ENCODE measurements around the gene KYAT1. TPM values are rescaled to one million over a fixed set of nuclear protein-coding genes. Genes with fewer than 3 reads are reported as not detected.

Gene KYAT1
- polyA plus RNA-seq, 2 of the 4 experiments (the other 2 are of a cell fraction) = 8.4 to 10.0 TPM

GRCh38 chr9:128920381-128921058 is 38.8 kb upstream of the KYAT1 start, which contains the start of gene PHYHD1:
PHYHD1 (plus strand) TSS chr9:128920982; CDS start chr9:128922324, 1,342 bp downstream.
- DNase-seq (ENCODE audit: low read depth in 1 of 2, low spot score in 1 of 2) (no peak), FAIRE-seq (no peak), ATAC-seq (no peak; a peak in 1 of 6 replicates)
- ChIA-PET CTCF (interaction anchor here (0.6 to 14.3 kb wide), 8 partner anchors 8 to 217 kb away, joined by 3 to 244 read pairs (median 3); no protein-coding TSS in a partner anchor), POLR2A (no interaction called here)
- Histone ChIP-seq H3K9me3 (no peaks in the 10 kb centered on the region), H3K4me1 (peaks cover 48% of the 10 kb centered on the region), H3K4me2 (no peak within 1 kb of the TSS; the same call in 2 of the 3 replicates), H3K27ac (peak within 1 kb of the TSS; percentile 60 to 62; a peak in 4 of 6 replicates), H3K4me3 (no peak within 1 kb of the TSS)
- WGBS (ENCODE audit: missing lambda C conversion rate) = 79% methylated on average over 12 of the region's 13 CpGs
- TF ChIP-seq RAD21 (conservative IDR thresholded peaks at IDR 0.05 in 1 of 2, IDR thresholded peaks at IDR 0.05 in 1 of 2) (no peak), HEYL (CRISPR knock-in tag; IDR thresholded peaks at IDR 0.05) (no peak), TFCP2L1 (CRISPR knock-in tag; IDR thresholded peaks at IDR 0.05) (no peak), RNF2 (IDR thresholded peaks at IDR 0.05; ENCODE audit: borderline replicate concordance, low read depth) (no peak), CHD4 (IDR thresholded peaks at IDR 0.05; ENCODE audit: borderline replicate concordance) (no peak), KDM5A (IDR thresholded peaks at IDR 0.05) (no peak), RARB (CRISPR knock-in tag; IDR thresholded peaks at IDR 0.05) (no peak), NPAS2 (CRISPR knock-in tag; IDR thresholded peaks at IDR 0.05; ENCODE audit: borderline replicate concordance) (no peak), EHMT2 (IDR thresholded peaks at IDR 0.05; ENCODE audit: low read depth) (no peak), ZNF302 (CRISPR knock-in tag; IDR thresholded peaks at IDR 0.05) (no peak), EHF (CRISPR knock-in tag; IDR thresholded peaks at IDR 0.05) (no peak), ZFP36 (IDR thresholded peaks at IDR 0.05; ENCODE audit: borderline replicate concordance, partially characterized antibody) (no peak)

- H3K4me3 ChIP-seq = no peak overlapping the region
- H3K4me2 ChIP-seq = no peak overlapping the region
- CTCF ChIA-PET = interaction anchor here (1.0 to 14.3 kb wide), 6 partner anchors 9 to 56 kb away, joined by 3 to 244 read pairs (median 4); no protein-coding TSS in a partner anchor
- H3K9me3 ChIP-seq = no peaks in the 10 kb centered on the region
- DNase-seq (ENCODE audit: low read depth in 1 of 2, low spot score in 1 of 2) (no peak), FAIRE-seq (no peak), ATAC-seq (no peak)
- H3K4me1 ChIP-seq = peaks cover 48% of the 10 kb centered on the region
- H3K27ac ChIP-seq = peak overlapping the region; percentile 60 to 61; a peak in 3 of 6 replicates
- no peak for TF ChIP-seq HOXA7 (CRISPR knock-in tag; IDR thresholded peaks at IDR 0.05)
- TF ChIP-seq NFE2L2 (conservative IDR thresholded peaks at IDR 0.05; ENCODE audit: low read length) = no peak
- no peak for TF ChIP-seq HES2 (IDR thresholded peaks at IDR 0.05)
- no peak for TF ChIP-seq HOXB13 (CRISPR knock-in tag; IDR thresholded peaks at IDR 0.05; ENCODE audit: low read depth)
- TF ChIP-seq HMGXB4 (CRISPR knock-in tag; IDR thresholded peaks at IDR 0.05; ENCODE audit: borderline replicate concordance) = no peak
- TF ChIP-seq EHMT2 (IDR thresholded peaks at IDR 0.05; ENCODE audit: low read depth) = no peak
- no peak for TF ChIP-seq RFX5 (IDR thresholded peaks at IDR 0.05)
- WGBS (ENCODE audit: missing lambda C conversion rate) = 89% methylated on average over 11 of the region's 14 CpGs
- POLR2A ChIA-PET = no interaction called here
Observed at GRCh38 chr9:128919402-128920089, 37.8 kb upstream of the KYAT1 start.

- no peak for TF ChIP-seq TP53 (CRISPR knock-in tag; IDR thresholded peaks at IDR 0.05)
- no peak for TF ChIP-seq ZNF302 (CRISPR knock-in tag; IDR thresholded peaks at IDR 0.05)
- TF ChIP-seq SMC3 (IDR thresholded peaks at IDR 0.05) = no peak
- TF ChIP-seq CBX2 (IDR thresholded peaks at IDR 0.05; ENCODE audit: borderline replicate concordance, low read depth) = no peak
- TF ChIP-seq REST (IDR thresholded peaks at IDR 0.05) = no peak
- CTCF ChIA-PET = interaction anchor here (0.6 to 14.3 kb wide), 5 partner anchors 9 to 55 kb away, joined by 3 to 244 read pairs (median 4); no protein-coding TSS in a partner anchor
- H3K4me1 ChIP-seq = peaks cover 54% of the 10 kb centered on the region
- 65% methylated on average over 2 of the region's 2 CpGs for WGBS (ENCODE audit: missing lambda C conversion rate)
- FAIRE-seq = no peak
- peak overlapping the region; percentile 60 to 61; a peak in 3 of 6 replicates for H3K27ac ChIP-seq
- ATAC-seq = no peak
- no peak overlapping the region for H3K4me3 ChIP-seq
- POLR2A ChIA-PET = no interaction called here
- no peak overlapping the region for H3K4me2 ChIP-seq
- H3K9me3 ChIP-seq = no peaks in the 10 kb centered on the region
- DNase-seq (ENCODE audit: low read depth in 1 of 2, low spot score in 1 of 2) = no peak
Observed at GRCh38 chr9:128918921-128919320, 37.2 kb upstream of the KYAT1 start.
